Activated T-cell treated with anti-CD3 and anti-CD28 coated beads for 24 hours (primary cell): ENCODE data around the gene ROBO1.

ENCODE experiments used
- DNase-seq: peaks from one replicate; pipeline ENCODE4 v3.0.0-alpha.2; 2020; ENCODE audit warnings: low read depth

The ROBO1 gene

DNA sequence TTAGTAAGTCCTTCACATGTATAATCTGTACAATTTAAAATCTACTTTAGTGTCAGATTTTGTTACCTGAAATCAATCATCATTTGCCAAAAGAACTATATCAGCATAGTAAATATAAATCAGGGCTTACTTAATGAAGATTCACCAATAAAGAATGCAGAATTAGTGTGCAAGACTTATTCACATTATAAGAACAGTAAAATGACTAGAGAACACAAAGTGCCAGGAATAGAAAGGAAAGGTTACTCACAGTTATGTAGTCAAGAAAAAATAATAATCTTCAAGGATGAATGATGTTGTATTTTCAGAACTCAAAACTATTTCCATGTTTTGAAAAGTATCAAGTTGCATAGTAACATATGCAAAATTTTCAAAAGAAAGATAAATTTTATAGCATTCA is 891.9 kb downstream of the ROBO1 start:
- DNase-seq, result no peak

DNA sequence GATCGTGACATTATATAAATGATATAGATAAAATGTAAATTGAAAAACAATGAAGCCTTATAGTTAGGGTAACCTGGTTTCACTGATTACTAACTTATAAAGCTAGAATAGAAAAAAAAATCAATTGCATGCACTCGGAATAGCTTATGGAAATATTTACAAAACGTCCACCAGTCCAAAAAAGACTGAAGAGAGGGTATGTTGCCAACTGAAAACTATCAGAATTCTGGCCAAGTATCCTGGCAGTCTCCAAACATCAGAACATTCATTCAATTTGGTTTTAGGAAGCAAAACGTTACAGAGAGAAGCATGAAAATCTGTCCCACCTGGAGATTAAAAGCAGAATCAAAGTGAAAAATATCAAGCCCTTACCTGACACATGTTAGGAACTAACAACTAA is 892.4 kb downstream of the ROBO1 start:
- DNase-seq, result no peak

DNA sequence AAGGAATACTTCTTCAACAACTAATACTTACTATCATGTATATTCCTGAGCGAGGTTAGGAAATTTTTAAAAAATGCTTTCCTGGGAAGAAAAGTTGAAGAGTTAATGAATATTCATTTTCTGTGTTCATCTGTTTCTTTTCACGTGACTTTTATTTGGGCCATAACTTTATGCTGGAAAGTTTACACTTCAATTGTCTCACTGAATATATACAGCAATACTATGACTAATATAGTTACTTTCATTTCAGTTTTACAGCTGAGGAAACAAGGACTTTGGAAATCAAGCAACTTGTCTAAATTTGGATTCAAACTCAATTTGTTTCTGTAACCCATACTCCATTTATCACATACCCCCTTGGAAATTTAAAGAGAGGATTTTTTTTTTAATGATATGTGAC is 894.2 kb downstream of the ROBO1 start:
- DNase-seq, result no peak

DNA sequence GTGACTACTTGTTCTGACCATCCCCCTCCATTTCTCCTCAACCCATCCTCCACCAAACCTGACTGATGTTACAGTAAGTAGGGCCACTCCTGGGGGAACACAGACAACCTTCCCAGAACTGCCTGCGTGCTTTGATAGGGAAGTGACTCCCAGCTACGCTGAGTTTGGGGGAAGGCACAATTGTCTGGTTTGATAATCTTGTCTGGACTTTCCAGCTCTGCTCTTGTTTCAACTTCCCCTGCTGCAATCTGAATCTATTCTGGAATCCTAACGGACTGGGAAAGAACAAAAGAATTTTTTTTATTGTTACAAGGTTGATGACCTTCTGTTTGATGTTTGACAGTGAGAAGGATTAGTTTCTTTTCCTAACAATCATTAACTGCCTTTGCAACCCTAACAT is 895.6 kb downstream of the ROBO1 start:
- DNase-seq, result no peak

DNA sequence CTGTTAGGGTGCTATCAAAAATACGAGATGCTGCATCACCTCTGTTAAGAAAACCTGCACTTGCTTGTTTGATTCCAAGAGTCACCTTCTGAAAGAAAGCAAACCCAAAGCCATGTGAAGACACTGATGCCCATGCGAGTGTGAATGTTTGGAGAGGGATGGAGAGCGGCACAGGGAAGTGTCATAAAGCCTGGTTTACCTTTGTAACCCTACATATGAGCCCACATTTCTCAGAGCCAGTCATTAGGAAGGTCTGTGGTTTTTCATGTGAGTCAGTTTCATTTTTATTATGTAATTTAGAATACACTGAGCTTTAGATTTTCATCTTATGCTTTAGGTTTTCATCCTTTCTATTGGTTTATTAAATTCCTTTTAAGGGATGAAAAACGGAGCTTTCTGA is 896.8 kb downstream of the ROBO1 start:
- no peak for DNase-seq

DNA sequence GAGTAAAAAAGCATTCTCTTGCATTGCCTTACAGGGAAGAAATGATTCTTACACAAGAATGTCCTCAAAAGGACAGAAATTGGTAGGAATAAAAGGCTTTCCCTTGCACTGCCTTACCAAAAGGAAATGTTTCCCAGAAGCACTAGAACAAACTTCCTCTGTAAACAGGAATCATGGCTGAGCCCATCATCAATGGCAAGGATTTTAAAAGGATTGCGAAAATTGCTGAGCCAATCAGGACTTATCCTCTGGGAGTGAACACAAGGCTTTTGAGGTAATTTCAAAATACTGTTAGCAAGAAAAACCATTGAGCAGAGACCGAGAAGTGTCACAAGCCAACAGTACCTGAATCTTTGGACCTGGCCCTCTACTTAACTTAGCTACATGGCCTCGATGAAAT is 897.3 kb downstream of the ROBO1 start:
- DNase-seq, result no peak

DNA sequence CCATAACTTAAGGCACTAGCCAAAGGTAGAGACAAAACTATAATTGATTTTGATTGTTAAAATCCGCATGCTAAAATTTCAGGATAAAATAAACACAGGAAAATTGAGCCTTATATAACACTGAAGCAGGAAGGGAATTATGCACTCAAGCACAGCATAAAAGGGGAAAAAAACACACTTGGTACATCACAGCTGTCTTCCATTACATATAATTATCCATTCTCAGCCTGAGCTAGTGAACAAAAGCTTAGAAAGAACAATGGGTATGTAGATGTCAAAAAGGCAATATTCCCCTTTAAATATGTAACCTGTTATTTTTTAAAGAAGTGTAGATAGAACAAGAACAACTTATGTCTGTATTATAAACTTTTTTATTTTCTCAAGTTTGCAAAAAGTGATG is 899.2 kb downstream of the ROBO1 start:
- DNase-seq, result no peak

DNA sequence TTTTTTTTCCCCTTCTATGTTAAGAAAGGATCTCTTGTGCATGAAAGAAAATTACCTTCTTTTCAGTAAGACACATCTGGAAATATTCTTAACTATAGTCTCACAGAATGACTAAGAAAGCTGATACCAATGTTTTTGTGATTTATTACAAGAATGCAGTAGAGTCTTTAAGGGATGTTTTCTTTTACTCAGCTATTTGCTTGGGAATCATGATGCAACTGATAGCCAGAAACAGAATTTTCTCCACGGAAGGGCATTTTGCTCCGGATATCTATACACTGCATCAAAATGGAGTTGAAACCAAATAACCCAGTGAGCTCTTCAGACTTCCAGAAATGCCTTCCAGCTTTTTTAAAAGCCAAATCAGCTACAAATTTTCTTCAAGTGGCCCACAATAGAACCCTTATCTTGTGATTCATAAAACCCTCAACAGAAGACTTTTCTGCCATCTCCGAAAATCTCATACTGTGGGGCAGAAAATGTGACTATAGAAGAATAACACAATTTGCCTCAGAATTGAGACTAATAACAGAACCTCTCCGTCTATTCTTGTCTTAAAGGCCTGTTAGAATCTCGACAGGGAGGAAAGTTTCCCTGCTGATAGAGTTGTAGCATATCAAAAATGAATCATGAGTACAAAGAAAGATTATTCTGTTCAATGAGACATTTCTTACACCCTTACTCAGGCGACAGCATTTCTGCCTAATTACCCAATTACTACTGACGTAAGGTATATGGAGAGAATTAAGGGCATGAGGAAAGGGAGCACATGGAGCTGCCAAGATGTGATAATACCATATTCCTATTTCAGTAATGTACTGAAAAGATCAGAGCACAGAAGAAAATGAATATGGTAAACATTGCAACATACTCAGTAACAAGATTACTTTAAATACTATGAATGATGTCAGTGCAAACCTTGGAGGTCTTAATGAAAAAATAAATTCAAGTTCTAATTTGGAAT is 900.1 kb downstream of the ROBO1 start:
- no peak for DNase-seq

DNA sequence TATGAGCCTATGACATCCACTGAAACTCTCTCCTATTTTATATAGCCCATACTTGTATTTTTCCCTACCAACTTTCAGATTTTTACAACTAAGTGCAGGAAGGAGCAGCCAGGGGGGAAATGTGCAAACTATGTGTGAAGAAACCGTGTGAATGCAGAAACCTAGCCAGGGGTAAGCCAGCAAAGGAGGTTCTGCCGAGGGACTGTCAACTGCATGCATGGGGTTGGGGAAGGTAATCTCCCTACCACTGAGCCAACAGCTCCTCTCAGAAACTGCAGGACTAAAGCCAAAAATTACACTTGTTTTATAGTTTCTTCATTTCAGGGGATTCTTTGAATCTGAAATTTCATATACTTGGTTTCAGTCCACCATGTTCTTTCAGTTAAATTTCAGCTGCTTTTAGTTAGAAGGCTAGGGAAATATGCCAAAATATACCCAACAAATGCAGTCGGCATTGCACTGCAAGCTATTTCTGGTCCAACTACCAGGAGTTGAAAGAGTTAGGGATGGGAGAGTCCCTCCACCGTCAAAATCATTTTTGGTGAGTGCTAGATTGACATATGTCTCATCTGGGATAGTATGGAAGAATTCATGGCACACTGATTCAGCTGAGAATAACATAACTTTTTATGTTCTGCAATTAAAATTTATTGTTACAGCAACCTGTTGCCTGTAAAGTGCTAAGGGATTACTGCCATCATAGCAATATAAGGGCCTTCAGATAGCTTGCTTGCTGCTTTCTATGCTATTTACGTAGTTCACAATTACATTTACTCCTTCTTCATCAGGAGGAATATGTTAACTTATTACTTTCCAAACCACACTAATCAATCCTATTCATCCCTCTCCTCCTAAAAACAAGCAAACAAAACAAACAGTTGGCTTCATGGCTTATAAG is 904.2 kb downstream of the ROBO1 start:
- no peak for DNase-seq

DNA sequence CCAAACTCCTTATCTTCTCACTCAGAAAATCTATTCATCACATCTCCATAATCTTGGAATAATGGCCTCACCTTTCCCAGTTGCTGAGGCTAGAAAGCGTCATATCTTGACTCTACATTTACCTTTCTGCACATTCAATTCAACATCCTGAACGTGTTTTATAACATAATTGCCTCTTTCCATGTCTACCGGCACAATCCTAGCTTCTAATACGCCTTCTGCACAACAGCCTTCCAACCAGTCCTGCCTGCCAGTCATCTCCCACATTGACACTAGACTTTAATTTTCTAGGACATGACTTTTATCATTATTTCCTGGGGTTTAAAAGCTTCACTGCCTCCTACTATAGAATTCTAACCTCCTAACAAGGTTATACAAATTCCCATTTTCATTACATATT is 906.6 kb downstream of the ROBO1 start:
- DNase-seq, result no peak

DNA sequence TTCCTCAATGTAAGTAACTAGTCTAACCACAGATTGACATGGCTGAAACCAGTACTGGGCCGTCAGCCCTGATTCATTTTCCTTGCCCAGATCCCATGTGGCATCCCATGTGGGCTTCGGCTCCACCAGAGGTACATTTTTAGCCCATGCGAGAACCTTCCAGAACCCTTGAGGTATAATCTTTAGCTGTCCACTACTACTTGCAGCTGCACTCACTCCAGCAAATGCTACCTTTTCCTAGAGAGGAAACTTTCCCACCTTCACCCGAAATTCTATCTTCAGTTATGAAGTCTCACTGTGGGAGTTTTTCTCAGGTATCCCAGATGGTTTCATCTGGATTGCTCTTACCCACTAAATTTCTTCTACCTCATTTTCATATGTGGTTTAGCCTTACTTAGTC is 907.2 kb downstream of the ROBO1 start:
- DNase-seq, result no peak

DNA sequence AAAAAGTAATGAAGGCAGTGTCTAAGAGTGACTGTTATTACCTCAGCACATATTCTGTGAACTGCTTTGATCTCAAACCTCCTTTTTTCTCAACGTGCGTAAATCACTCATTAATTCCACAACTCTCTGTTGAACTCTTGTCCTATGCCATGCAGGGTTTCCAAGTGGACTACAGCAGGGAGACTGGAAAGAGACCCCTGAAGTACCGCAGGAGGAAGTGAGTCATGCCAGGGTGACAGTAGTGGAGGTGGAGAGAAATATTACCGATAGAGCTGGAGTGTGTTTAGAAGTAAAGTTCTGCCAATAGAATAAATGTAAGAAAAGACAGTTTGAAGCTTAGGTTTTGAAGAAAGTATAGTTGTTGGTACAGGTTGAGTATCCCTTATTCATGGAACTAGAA is 908.9 kb downstream of the ROBO1 start:
- no peak for DNase-seq

DNA sequence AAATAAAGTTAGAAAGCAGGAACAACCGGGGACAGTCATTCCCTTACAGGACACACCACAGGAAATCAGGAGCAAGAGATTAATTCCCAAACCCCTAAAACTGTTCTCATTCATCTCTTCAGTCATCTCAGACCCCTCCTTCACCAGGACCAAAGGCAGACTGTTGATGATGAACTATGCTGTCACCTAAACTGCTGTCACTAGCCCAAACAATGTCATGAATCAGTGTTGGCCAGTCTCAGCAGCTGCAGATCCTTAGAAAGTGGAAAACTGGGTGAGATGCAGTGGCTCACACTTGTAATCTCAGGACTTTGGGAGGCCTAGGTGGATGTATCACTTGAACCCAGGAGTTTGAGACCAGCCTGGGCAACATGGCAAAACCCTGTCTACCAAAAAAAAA is 909.6 kb downstream of the ROBO1 start:
- DNase-seq, result no peak

DNA sequence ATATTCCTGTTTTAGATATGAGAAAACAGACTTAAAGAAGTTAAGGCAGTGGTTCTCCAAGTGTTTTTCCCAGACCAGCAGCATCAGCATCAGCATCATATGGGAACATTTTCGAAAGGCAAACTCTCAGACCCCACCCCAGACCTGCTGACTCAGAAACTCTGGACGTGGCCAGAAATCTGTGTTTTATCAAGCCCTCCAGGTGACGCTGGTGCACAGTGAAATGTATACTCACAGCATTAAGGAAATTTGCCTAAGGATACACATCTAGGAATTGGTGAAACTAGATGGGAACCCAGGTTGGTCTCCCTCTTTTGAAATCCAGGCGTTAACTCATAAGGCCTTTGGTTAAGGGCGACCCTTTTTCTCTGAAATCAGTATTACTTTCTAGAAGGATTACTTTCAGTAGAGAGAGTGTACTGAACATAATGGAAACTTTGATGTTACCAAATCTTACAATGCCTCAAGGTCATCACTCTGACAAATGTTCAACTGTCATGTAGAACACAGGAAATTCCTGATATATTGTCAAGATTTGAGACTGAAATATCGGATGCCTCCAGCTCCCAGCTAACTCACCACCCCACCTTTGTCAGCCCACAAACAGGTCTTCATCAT is 910.2 kb downstream of the ROBO1 start:
- DNase-seq, result no peak

DNA sequence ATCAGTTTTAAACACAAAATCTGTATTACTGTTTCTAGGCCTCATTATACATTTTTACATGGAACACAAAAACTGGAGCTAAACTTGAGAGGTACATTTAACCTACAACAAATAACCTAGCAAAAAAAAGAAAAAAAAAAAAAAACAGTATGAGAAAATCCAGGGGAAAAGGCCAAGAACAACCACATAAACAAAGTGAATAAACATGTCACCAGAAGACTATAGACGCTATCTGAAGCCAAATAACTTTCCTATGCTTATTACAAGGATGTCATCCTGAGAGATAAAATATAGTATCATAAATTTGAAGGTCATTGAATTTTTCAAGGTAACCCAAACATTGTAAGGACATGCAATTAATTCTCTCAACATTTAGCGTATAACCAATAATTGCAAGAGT is 911.6 kb downstream of the ROBO1 start:
- DNase-seq, result no peak

DNA sequence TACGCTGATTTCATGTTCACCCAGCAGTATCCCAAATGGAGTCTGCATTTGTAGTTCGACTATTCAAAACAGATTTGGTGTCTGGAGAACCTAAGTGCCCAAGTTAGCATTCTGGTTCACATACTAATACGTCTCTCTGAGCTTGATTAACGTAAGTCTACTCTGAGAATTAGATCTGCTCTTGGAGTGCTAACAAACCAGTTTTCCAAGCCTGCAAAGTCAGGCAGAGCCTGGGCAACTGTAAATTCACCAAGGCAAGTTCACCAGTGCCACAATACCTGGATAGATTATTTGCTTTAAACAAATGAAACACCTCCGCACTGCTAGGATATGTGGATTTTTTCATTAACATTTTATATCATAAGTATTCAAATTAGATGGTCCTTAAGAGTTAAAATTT is 912.6 kb downstream of the ROBO1 start:
- no peak for DNase-seq

DNA sequence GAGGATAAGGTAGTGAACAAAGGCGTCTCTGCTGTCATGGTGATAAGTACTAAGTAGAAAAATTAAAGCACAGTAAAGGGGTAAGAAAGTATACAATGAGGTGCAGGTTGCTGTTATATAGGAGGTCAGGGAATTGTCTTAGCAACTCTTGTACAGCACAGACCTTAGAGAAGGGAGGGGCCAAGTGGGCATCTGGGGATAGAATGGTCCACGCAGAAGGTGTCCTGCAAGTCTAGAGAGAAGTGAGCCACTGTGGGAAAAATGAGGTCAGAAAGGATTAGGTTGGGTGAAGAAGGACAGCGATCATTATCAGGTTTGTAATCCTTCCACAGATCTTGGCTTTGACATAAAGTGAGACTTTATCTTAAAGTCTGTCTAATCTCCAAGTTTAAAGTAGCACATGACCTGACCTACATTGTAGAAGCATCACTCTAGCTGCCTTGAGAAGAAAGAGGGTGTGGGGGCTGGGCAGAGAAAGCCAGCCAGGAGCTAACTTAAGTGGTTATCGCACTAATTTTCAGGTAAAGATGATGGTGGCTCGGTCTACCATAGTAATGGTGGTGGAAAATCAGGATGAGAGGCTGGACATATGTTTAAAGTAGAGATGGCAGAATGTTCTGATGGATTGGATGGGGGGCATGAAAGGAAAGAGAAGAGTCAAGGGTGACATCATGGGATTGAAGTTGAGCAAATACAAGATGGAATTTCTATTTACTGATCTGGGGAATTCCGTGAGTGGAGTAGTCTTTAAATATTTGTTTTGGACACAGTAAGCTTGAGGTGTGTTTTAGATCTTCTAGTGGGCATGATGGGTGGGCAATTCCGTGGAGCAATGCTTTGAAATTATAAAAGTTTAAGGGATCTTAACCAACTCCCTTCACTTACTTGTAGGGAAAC is 919.2 kb downstream of the ROBO1 start:
- no peak for DNase-seq

DNA sequence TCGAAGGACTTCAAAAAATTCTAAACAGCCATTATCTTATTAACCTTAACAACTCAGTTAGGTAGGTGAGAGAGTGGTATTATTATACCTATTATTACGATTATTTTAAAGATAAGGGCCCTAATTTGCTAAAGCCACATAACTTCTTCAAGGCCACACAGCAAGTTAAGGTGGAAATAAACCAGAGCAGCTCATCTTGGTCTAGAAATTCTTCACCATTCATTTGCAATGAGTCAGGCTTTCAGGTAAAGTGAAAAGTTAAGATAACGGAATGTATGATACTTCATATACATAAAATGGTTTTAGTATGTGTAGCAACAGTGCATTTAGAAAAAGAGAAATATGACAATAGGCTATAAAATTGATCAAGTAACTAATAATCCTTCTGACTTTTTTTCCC is 920.2 kb downstream of the ROBO1 start:
- DNase-seq, result no peak

DNA sequence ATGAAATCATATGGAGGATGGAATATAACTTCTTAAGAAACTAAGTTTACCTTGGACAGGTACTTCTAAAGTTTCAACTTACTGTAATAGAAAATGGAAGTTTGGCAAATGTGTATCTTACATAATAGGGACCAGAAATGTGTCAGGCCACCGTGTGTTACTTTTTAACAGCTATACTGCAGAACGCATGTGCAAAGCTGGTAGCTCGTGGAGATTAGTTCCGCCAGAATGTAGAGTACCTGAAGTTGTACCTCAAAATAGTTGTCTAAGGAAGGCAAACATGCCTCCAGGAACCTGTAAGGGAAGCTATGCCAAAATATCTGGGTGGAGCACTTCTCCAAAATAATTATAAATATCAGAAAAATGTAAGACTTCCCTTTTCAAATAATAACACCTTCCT is 920.6 kb downstream of the ROBO1 start:
- DNase-seq, result no peak

DNA sequence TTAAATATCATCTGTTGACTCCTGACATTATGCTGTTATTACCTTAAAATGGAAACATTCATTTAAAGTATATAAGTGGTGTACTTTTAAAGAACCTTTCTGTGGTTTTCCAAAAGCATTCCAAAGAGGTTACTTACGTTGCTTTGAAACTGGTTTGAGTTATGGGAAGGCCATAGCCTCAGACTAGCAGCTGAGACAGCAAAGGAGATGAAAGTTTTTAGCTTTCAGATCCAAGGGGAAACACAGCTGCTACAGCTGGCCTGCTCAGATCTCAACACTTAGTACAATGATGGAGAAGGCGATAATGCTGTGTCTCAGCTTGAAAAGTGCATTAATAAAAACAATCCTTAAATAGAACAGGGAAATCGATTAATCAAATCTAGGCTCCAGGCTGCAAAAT is 921.1 kb downstream of the ROBO1 start:
- no peak for DNase-seq

DNA sequence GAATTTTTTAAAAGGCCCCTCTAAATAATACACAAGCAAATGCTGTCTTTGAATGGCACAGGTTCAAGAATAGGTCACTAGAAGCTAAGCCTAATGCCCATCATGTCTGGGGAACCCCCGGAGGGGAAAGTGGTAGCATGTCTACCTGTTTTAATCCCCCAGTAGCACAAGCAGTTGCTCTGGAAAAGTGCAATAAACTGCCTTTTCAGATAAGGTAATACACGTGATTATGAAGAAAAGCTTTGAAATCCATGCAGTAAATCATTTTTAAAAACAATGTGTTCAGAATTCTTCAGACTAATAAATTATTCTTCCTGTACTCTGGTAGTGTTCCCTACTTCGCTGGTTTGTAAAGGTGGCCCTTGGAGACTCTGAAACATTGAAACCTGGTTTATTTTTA is 922.2 kb downstream of the ROBO1 start:
- no peak for DNase-seq

DNA sequence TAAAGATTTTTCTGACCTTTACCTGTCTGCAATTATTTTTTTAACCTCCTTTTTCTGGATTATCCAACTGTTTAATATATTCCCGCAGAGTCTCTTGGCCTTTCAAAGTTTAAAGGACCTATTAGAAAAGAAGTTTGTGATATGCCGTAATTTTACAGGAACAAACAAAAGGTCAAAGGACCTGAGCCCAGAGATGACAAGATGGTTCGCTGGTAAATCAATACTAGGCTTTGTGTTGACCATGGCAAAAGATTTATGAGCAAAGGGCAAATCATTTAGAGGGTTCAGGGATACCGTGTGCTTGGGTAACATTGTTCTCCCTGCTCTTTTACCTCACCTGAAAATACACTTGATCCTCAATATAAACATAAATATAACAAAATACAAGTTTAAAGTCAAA is 923.5 kb downstream of the ROBO1 start:
- no peak for DNase-seq
